HuH-7.5 (cell line): Measurements from ENCODE around the gene NPR3.
"Not testable (repeated sequence)": the region's sequence is repeated elsewhere in the genome, so short reads cannot be mapped to it uniquely, and the experiment has no call there.

Experiments used
- DNase-seq: peaks from one replicate; pipeline ENCODE4 v3.0.0; 2011; ENCODE audit warnings: low spot score

NPR3 gene

GRCh38 chr5:32765266-32765665, 54.1 kb downstream of the NPR3 start:
- DNase-seq, result no peak

DNA sequence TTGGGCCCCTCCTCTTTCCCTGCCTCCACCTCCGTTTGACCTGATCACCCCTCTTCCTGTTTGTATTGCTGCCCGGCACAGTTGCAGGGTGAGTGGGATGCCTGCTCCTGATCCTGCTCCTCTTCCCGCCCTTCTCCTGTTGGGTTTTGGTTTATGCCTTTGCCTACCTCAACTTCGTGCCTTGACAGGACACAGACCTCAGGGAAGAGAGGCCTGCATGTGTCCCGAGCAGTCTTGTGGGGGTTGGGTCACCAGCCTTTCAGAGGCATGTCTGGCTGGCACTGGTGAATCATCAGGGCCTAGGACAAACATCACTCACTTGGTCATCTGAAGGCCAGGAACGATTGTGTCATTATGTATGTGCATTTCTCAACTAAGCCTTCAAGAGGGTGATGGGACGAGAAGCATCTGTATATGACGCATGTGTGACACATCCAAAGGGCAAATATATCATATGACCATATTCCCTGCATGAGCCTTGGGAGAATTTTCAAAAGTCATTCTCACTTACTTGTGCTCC, 56.9 kb downstream of the NPR3 start:
- DNase-seq, result no peak

DNA sequence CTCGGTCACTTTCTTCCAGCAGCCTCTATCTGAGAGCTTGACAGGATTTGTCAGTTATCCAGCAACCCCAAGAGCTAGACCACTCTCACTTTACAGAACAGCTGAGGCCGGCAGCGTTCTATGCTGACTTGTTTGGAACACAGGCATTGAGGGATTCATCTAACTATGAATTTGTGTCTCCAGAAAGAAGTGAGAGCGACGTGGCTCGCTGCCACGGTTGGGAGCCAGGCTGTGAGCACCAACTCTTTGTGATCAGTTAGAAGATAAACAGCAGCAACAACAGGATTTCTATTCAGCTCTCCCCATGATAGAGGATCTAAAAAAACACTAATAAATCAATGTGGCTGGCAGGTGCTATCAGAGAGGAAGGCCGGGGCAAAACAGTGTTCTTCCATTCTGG, 58.6 kb downstream of the NPR3 start:
- DNase-seq, result no peak

DNA sequence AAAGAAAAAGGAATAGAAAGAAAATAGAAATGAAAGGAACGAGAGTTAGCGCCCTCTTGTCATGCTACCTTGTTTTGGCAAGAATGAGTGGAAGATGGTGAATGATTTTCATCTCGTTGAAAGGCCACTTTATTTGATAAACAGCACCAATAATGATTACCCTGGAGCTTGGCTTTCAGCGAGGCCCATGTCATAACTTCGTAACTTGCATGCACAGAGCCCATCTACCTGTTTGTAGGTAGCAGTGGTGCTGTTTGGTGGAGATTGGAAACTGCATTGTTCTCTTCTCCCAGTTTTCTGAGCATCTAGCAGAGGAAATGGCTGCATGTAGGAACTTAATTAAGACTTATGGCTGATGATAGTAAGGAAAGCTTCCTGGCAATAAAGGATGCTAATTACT, 59.3 kb downstream of the NPR3 start:
- DNase-seq, result no peak

DNA sequence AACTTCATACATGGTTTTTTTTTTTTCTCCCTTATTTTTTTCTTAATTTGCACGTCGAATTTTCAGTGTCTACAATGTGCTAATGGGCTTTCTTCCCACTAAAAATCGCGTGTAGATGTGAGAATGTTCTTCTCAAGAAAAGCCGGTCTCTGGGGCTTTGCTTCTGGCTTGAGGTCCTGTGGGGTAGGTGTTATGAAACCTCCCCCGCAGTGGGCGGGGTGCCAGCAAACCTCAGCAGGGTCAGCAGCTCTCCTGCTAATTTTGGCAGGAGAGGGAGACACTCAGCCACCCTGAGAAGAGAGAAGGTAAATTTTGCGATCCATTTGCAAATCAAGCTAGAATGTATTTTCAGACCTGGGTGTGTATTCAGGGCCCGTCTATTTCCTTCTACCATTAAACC, 59.9 kb downstream of the NPR3 start:
- DNase-seq, result no peak

DNA sequence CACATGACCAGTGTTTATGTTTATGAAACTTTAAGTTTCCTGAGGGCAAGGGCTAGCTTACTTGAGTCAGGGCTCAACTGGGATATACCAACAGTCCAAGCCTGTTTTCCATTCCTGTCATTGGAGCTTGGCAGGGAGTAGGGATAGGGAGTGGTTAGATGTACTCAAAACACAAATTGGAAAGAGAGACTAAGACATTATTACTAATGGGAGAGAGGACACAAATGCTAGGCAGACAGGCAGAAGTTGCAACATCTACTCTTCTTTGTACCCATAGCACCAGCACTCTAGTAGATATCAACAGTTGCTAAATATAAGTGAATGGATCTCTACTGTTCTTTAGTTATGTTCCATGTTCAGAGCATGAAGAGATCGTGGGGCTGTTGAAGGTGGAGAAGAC, 62.8 kb downstream of the NPR3 start:
- DNase-seq, result no peak

DNA sequence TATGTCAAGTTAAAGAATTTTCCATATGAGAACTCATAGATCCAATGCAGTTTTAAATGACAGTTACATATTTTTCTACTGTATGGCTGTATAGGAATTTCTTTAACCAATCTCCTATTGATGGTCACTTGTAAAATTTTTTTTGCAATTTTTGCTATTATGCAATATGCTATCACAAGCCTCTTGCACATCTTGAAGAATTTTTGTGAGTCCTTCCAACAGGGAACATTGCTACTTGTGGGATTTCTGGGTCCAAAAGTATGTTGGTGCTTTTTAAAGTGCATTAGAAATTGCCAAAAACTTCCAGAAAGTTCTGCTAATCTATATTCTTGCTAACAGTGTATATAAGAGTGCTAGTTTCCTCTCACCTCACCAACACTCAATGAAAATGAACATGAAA, 65.1 kb downstream of the NPR3 start:
- no peak for DNase-seq

GRCh38 chr5:32777222-32777621, 66.1 kb downstream of the NPR3 start:
- DNase-seq, result no peak

DNA sequence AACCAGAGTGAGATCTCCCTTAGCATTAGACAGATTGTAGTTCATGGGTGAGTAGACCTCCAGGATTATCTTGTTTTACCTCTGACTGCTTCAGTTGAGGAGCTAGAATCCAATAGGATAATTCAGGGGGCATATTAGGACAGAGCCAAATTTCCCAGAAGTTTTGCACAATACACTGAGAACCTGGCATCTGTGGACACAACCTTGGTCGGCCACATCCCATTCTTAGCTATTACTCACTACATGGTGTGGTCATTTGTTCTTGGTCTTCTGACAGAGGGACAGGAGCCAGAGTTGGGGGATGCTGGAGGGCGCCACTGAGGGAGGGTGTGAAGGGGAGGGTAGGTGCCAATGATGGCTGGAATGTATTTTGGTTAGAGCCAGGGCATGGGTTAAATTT, 66.6 kb downstream of the NPR3 start:
- DNase-seq, result no peak

GRCh38 chr5:32778403-32778802, 67.3 kb downstream of the NPR3 start:
- no peak for DNase-seq

DNA sequence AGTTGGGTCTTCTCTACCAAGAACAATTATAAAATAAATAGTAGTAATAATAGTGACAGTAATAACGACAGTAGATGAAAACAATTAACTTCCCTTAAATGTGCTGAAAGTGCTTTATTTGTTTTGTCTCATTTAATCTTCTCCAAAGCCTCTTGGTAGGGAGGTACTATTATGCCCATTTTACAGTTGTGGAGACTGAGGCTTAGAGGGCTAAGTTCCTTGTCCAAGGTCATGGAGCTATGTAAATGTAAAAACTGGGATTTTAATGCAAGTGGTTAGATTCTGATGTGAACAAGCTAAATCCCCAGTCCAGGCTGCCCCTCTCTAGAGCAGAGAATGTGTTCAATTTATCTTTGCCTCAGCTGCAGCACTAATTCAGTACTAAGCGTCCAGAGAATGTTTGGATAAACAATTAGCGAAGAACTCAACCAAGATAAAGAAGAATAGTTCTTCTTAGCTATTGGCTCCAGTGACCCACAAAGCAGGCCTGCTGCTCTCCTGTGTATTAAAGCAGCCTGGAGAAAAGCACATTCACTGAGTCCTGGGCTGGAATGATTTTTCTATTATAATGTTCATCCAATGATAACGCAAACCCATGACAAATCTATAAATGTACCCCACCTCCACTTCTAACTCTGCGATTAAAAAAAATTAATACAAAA, 68.8 kb downstream of the NPR3 start:
- no peak for DNase-seq

- DNase-seq, result no peak
Observed at GRCh38 chr5:32780508-32780919, 69.4 kb downstream of the NPR3 start.

DNA sequence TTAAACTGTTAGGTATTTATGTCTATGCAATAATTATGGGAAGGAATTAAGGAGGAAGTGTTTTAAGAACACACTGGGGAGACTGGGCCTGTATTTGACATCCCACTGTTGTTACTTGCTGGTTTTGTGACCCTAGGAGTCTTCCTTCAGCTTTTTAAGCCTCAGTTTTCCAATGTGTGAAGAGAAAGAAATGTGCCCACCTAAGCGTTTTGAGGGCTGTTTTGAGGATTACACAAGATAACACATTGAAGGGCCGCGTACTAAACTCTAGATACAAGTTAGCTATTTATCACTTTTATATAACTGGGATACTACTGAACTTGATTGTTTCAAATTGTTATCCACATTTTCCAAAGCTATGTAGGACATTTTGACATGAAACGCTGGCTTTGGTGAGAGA, 72.5 kb downstream of the NPR3 start:
- no peak for DNase-seq

DNA sequence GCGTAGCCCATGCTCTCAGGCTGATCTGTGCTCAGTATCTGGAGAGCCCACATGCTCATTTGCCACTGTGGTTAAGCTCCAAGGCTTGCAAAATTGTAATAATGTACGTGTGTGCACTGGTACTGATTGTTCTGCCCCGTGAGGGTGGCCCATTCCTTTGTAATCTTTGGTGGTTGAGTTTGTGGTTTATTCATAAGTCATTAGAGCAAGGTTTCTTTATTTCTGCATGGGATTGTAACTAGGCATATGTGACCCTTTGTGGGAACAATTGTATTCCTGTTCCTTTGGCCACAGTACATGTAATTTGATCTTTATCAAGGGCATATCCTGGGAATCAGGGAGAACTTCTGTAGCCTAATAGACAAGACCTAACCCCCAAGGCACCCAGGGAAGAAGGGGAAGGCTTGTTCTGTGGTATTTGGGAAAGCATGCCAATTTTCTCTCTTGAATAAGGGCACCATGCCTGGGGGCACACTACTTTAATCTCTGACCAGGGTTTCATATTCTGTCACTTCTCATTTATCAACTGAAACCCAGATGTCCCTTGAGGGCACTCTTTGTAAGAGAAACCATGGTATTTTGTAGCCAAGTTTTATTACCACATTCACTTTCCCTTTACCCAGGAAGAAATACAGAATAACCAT, 74.6 kb downstream of the NPR3 start:
- DNase-seq, result no peak

- DNase-seq, result no peak
Observed at GRCh38 chr5:32786311-32786710, 75.2 kb downstream of the NPR3 start.

GRCh38 chr5:32790411-32790951, 79.4 kb downstream of the NPR3 start:
- no peak for DNase-seq

- no peak for DNase-seq
Observed at GRCh38 chr5:32791536-32792243, 80.6 kb downstream of the NPR3 start.

- no peak for DNase-seq
Observed at GRCh38 chr5:32794086-32794485, 83.0 kb downstream of the NPR3 start.

- no peak for DNase-seq
Observed at GRCh38 chr5:32802764-32803163, 91.6 kb downstream of the NPR3 start.

DNA sequence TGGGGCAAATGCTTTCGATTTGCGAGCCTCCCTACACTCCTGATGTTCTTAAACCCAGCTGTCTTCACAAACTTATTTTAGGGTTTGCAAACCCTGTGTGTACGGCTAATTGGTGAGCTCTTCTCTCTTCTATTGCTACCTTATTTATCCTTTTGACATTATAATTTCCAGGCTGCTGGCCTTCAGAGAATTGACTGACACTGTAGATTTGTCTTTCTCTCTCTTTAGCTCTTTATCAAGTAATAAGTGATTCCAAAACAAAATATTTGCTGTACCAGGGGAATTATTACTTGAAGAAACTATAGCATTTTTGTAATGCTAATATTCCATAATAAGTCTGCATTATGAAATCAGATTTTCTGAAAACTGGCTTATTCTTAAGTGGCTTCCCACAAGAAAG, 92.5 kb downstream of the NPR3 start:
- DNase-seq, result no peak

- DNase-seq, result not testable (repeated sequence)
Observed at GRCh38 chr5:32805462-32805861, 94.3 kb downstream of the NPR3 start.

DNA sequence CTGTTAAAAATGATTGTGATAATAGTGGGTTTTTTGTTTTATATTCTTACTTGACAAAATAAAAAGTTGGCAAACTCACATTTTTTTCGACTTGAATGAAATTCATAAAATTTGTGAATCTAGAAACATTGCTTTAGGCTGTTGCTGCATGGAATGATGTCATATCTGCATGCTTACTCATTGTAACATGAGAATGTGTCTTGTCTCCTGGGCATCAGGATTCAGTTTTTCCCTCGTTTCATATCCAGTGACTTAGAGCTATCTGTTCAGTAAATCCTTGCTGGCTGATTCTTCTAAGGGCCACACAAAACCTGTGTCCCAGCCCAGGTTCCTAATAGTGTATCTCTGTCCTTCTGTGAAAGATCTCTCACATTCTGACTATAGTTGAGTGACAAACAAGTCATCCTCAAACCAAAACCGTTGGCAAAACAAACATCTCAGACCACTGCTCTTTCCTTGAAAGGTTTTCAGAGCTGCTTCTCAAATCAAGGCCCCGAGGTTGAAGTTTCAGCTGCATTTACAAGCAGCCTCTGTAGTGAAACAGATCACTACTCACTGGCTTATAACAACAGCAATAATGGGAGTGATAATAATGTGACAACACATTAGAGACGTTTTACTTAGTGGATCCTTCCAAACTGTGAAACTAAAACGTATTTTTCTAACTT, 95.0 kb downstream of the NPR3 start:
- no peak for DNase-seq
